K562 (cell line): ENCODE measurements around the gene ZG16B. TPM values are rescaled to one million over a fixed set of nuclear protein-coding genes. Genes with fewer than 3 reads are reported as not detected.

Experiments
- CBX8 ChIP-seq: fragments of 200-600 bp; sonication (generic); IDR thresholded peaks from 2 replicates; pipeline ENCODE4 v1.6.1; 2012; ENCODE audit warnings: borderline replicate concordance, mixed run types, low read depth, mild to moderate bottlenecking, moderate library complexity, mixed read lengths, low read length, control low read depth, inconsistent platforms; ENCODE audit not compliant: poor library complexity, severe bottlenecking; ENCODE audit errors: extremely low read depth
- CCNT2 ChIP-seq: IDR thresholded peaks from 2 replicates; pipeline ENCODE4 v1.6.1; 2011; ENCODE audit warnings: borderline replicate concordance, low read depth, mild to moderate bottlenecking, moderate library complexity, mixed read lengths, low read length; ENCODE audit not compliant: insufficient read length; ENCODE audit errors: extremely low read depth
- CEBPZ ChIP-seq: fragments of 150-350 bp; IDR thresholded peaks from 2 replicates; pipeline ENCODE4 v1.6.1; 2014; ENCODE audit warnings: low read depth, mild to moderate bottlenecking, low read length, borderline replicate concordance
- CLOCK ChIP-seq: fragments of 250-450 bp; sonication (Bioruptor Pico); IDR thresholded peaks from 2 replicates; pipeline ENCODE4 v1.4.0; 2020; ENCODE audit warnings: mild to moderate bottlenecking, moderate library complexity, borderline replicate concordance
- HMG20A ChIP-seq: fragments of 450-650 bp; formaldehyde crosslinking; conservative IDR thresholded peaks from 2 replicates; pipeline ENCODE4 v1.4.0; 2020; ENCODE audit warnings: mild to moderate bottlenecking, mixed read lengths
- HMGN3 ChIP-seq: IDR thresholded peaks from 2 replicates; pipeline ENCODE4 v1.6.1; 2011; ENCODE audit warnings: borderline replicate concordance, low read depth, mild to moderate bottlenecking, mixed read lengths, low read length; ENCODE audit not compliant: insufficient read length; ENCODE audit errors: extremely low read depth
- HNRNPL ChIP-seq: fragments of 200-400 bp; formaldehyde crosslinking; IDR thresholded peaks from 2 replicates; pipeline ENCODE4 v1.6.1; 2017; ENCODE audit warnings: low read depth, mild to moderate bottlenecking, low read length
- RNF2 ChIP-seq: sonication (generic); IDR thresholded peaks from 2 replicates; pipeline ENCODE4 v1.6.1; 2016
- SRSF7 ChIP-seq: fragments of 200-400 bp; formaldehyde crosslinking; optimal IDR thresholded peaks from 2 replicates; pipeline ENCODE3; 2017; ENCODE audit warnings: mild to moderate bottlenecking, low read depth, low read length
- polyA plus RNA-seq, 8 experiments: library from polyadenylated mRNA; depleted of rRNA in 4 of 8; stranded (reverse) in 5 of 8; unstranded in 3 of 8; fragments of >200 nt; fragmentation: Nextera tagmentation in 2 of 8; fragmentation: Illumina TruSeq in 1 of 8; extraction: Ambion mirVana in 2 of 8; extraction: Trizol in 1 of 8; gene quantifications; 2 replicates each; pipeline versions ENCODE4 v1.2.1 to v1.2.3, GENCODE V29; 2011 to 2014; ENCODE audit warnings: inconsistent platforms in 1 of 8, missing spikeins in 1 of 8
- total RNA-seq, 7 experiments: library from RNA; depleted of rRNA in 6 of 7; stranded (reverse); fragments of >200 nt in 6 of 7; fragmentation: Illumina TruSeq in 2 of 7; extraction: Trizol in 2 of 7; gene quantifications; 2 replicates each; pipeline versions ENCODE4 v1.2.1 to v1.2.3, GENCODE V29; 2011 to 2021; ENCODE audit warnings: low replicate concordance in 1 of 7
- TF ChIP-seq, protein P1 (sequence below): IDR thresholded peaks from 2 replicates; pipeline ENCODE4 v1.6.1; 2014; ENCODE audit warnings: antibody characterized with exemption
- TF ChIP-seq, protein P2 (sequence below): fragments of 250-450 bp; sonication (Bioruptor Pico); IDR thresholded peaks from 2 replicates; pipeline ENCODE4 v1.4.0; 2020; ENCODE audit warnings: mild to moderate bottlenecking
- TF ChIP-seq, protein P3 (sequence below): sonication (generic); formaldehyde crosslinking; IDR thresholded peaks from 2 replicates; pipeline ENCODE4 v1.4.0; 2020; ENCODE audit warnings: mild to moderate bottlenecking, missing genetic modification reagents
- TF ChIP-seq, protein P4 (sequence below): fragments of 250-450 bp; sonication (Bioruptor Pico); IDR thresholded peaks from 2 replicates; pipeline ENCODE4 v1.6.1; 2021; ENCODE audit warnings: mild to moderate bottlenecking

The ZG16B gene
- total and polyA plus RNA-seq, 9 of the 15 experiments (the other 6 are each of a cell fraction or from before 2014, with no cell fraction given) = 0.25 to 0.43 (median 0.34) TPM; not detected in 5

- TF ChIP-seq, protein P1, sequence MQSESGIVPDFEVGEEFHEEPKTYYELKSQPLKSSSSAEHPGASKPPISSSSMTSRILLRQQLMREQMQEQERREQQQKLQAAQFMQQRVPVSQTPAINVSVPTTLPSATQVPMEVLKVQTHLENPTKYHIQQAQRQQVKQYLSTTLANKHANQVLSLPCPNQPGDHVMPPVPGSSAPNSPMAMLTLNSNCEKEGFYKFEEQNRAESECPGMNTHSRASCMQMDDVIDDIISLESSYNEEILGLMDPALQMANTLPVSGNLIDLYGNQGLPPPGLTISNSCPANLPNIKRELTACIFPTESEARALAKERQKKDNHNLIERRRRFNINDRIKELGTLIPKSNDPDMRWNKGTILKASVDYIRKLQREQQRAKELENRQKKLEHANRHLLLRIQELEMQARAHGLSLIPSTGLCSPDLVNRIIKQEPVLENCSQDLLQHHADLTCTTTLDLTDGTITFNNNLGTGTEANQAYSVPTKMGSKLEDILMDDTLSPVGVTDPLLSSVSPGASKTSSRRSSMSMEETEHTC = no peak
- TF ChIP-seq HNRNPL = no peak
- TF ChIP-seq HMG20A (CRISPR knock-in tag) = no peak
- no peak for TF ChIP-seq HMGN3
- TF ChIP-seq, protein P2, sequence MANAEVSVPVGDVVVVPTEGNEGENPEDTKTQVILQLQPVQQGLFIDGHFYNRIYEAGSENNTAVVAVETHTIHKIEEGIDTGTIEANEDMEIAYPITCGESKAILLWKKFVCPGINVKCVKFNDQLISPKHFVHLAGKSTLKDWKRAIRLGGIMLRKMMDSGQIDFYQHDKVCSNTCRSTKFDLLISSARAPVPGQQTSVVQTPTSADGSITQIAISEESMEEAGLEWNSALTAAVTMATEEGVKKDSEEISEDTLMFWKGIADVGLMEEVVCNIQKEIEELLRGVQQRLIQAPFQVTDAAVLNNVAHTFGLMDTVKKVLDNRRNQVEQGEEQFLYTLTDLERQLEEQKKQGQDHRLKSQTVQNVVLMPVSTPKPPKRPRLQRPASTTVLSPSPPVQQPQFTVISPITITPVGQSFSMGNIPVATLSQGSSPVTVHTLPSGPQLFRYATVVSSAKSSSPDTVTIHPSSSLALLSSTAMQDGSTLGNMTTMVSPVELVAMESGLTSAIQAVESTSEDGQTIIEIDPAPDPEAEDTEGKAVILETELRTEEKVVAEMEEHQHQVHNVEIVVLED (CRISPR knock-in tag) = no peak
- no peak for TF ChIP-seq CBX8
- no peak for TF ChIP-seq SRSF7
- TF ChIP-seq CCNT2 = no peak
- TF ChIP-seq, protein P3, sequence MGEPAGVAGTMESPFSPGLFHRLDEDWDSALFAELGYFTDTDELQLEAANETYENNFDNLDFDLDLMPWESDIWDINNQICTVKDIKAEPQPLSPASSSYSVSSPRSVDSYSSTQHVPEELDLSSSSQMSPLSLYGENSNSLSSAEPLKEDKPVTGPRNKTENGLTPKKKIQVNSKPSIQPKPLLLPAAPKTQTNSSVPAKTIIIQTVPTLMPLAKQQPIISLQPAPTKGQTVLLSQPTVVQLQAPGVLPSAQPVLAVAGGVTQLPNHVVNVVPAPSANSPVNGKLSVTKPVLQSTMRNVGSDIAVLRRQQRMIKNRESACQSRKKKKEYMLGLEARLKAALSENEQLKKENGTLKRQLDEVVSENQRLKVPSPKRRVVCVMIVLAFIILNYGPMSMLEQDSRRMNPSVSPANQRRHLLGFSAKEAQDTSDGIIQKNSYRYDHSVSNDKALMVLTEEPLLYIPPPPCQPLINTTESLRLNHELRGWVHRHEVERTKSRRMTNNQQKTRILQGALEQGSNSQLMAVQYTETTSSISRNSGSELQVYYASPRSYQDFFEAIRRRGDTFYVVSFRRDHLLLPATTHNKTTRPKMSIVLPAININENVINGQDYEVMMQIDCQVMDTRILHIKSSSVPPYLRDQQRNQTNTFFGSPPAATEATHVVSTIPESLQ = no peak
- TF ChIP-seq CLOCK = no peak
- TF ChIP-seq, protein P4, sequence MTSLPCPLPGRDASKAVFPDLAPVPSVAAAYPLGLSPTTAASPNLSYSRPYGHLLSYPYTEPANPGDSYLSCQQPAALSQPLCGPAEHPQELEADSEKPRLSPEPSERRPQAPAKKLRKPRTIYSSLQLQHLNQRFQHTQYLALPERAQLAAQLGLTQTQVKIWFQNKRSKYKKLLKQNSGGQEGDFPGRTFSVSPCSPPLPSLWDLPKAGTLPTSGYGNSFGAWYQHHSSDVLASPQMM = no peak
- TF ChIP-seq CEBPZ = no peak
- no peak for TF ChIP-seq RNF2
These were observed 45.6 kb upstream of the ZG16B start (continued) for GRCh38 chr16:2784358-2785100.
